Diencephalon (tissue), 1 donor: ENCODE data around the gene EEIG1. TPM values are rescaled to one million over a fixed set of nuclear protein-coding genes. Genes with fewer than 3 reads are reported as not detected.

Source experiments
- total RNA-seq: library from RNA; depleted of rRNA; stranded (reverse); fragments of >200 nt; gene quantifications from one replicate; pipeline ENCODE4 v1.2.3, GENCODE V29; 2014

The EEIG1 gene
- 6.9 TPM for total RNA-seq

GRCh38 chr9:127980706-127981558 is at the start of gene EEIG1:
Gene EEIG1, minus strand, starts transcription at chr9:127980989. Its CDS starts 852 bp downstream, at chr9:127980137.

GRCh38 chr9:127937388-127938297 is 43.1 kb downstream of the EEIG1 start, which contains the start of gene DPM2:
Gene DPM2, minus strand, starts transcription at chr9:127937854. Its CDS starts 34 bp downstream, at chr9:127937820.

Other genes starting within 250 kb of the EEIG1 start
- gene TOR2A, start 245.7 kb downstream of the EEIG1 start, total RNA-seq: 9.9 TPM
- gene SH2D3C, start 202.3 kb downstream of the EEIG1 start, total RNA-seq: 9.2 TPM
- gene CDK9, start 195.0 kb downstream of the EEIG1 start, total RNA-seq: 48.2 TPM
- 17.3 TPM for gene FPGS, start 178.1 kb downstream of the EEIG1 start, total RNA-seq
- gene ENG, start 126.3 kb downstream of the EEIG1 start, total RNA-seq: 1.8 TPM
- 68.7 TPM for gene AK1, start 103.3 kb downstream of the EEIG1 start, total RNA-seq
- 46.4 TPM for gene ST6GALNAC6, start 81.4 kb downstream of the EEIG1 start, total RNA-seq
- 9.9 TPM for gene ST6GALNAC4, start 63.9 kb downstream of the EEIG1 start, total RNA-seq
- 11.5 TPM for gene PIP5KL1, start 50.2 kb downstream of the EEIG1 start, total RNA-seq
- 15.5 TPM for gene DPM2, start 43.1 kb downstream of the EEIG1 start, total RNA-seq
- gene NAIF1, start 86.3 kb upstream of the EEIG1 start, total RNA-seq: 7.4 TPM
- gene SLC25A25, start 87.2 kb upstream of the EEIG1 start, total RNA-seq: 35.8 TPM
- gene PTGES2, start 146.7 kb upstream of the EEIG1 start, total RNA-seq: 56.5 TPM
- not detected for gene LCN2, start 168.5 kb upstream of the EEIG1 start, total RNA-seq
- gene BBLN, start 179.3 kb upstream of the EEIG1 start, total RNA-seq: 62.7 TPM
- gene CIZ1, start 210.6 kb upstream of the EEIG1 start, total RNA-seq: 22.6 TPM
- gene DNM1, start 222.4 kb upstream of the EEIG1 start, total RNA-seq: 155 TPM